Astrocyte (in vitro differentiated cells and primary cell): ENCODE results near the gene SYT8.

ENCODE experiments used
- CTCF ChIP-seq: IDR thresholded peaks from 2 replicates; pipeline ENCODE4 v1.5.1; 2011; ENCODE audit warnings: low read depth, mild to moderate bottlenecking, inconsistent platforms, low read length, moderate library complexity; ENCODE audit not compliant: insufficient read depth
- EZH2 ChIP-seq: IDR thresholded peaks from 2 replicates; pipeline ENCODE4 v1.6.1; 2012; ENCODE audit warnings: mild to moderate bottlenecking, low read length, inconsistent platforms; ENCODE audit not compliant: insufficient read depth

GRCh38 chr11:1817000-1817399, 17.8 kb upstream of the SYT8 start:
- TF ChIP-seq CTCF = no peak
- TF ChIP-seq EZH2 = no peak
